ENCODE measurements around the gene PPP1R15B. TPM values are rescaled to one million over a fixed set of nuclear protein-coding genes. Genes with fewer than 3 reads are reported as not detected.
"Not testable (repeated sequence)": the region's sequence is repeated elsewhere in the genome, so short reads cannot be mapped to it uniquely, and the experiment has no call there.

Gene PPP1R15B
- total RNA-seq, 3 donors from 2014 or later, result 56.7 to 60.2 (median 60.1) TPM

- H3K4me1 ChIP-seq (ENCODE audit: low read depth), result no peaks in the 10 kb centered on the region
- intact Hi-C loops (cut with DNase I, micrococcal nuclease), result loop anchor here in 1 of 2 donors (5.0 kb wide), 1 partner anchor 73 kb away; no protein-coding TSS in a partner anchor
- no peak for DNase-seq
- peaks cover 20% of the 10 kb centered on the region for H3K36me3 ChIP-seq (ENCODE audit: low read depth)
- no peak overlapping the region for H3K4me3 ChIP-seq
- H3K9me3 ChIP-seq, result no peaks in the 10 kb centered on the region
- no peak for ATAC-seq
- no peak for TF ChIP-seq CTCF (IDR thresholded peaks at IDR 0.05)
Observed at GRCh38 chr1:204429746-204430145, 18.1 kb upstream of the PPP1R15B start.

- Histone ChIP-seq H3K36me3 (ENCODE audit: low read depth) (peaks cover 17% of the 10 kb centered on the region), H3K4me3 (no peak overlapping the region), H3K9me3 (no peaks in the 10 kb centered on the region), H3K4me1 (ENCODE audit: low read depth) (no peaks in the 10 kb centered on the region)
- intact Hi-C loops (cut with DNase I, micrococcal nuclease), result no loop called here
- no peak for ATAC-seq
- DNase-seq, result no peak
- no peak for TF ChIP-seq CTCF (IDR thresholded peaks at IDR 0.05)
Observed at GRCh38 chr1:204426971-204427701, 15.5 kb upstream of the PPP1R15B start.

- Histone ChIP-seq H3K4me1 (ENCODE audit: low read depth) (no peaks in the 10 kb centered on the region), H3K36me3 (ENCODE audit: low read depth) (peaks cover 17% of the 10 kb centered on the region), H3K9me3 (no peaks in the 10 kb centered on the region), H3K4me3 (no peak overlapping the region)
- ATAC-seq, result no peak
- no peak for TF ChIP-seq CTCF (IDR thresholded peaks at IDR 0.05)
- intact Hi-C loops (cut with DNase I, micrococcal nuclease), result no loop called here
- DNase-seq, result no peak
Observed at GRCh38 chr1:204426474-204426873, 14.9 kb upstream of the PPP1R15B start.

- intact Hi-C loops (cut with DNase I, micrococcal nuclease), result no loop called here
- TF ChIP-seq CTCF (IDR thresholded peaks at IDR 0.05), result no peak
- peak; percentile 25 for ATAC-seq
- Histone ChIP-seq H3K9me3 (no peaks in the 10 kb centered on the region), H3K4me1 (ENCODE audit: low read depth) (no peaks in the 10 kb centered on the region), H3K36me3 (ENCODE audit: low read depth) (peaks cover 17% of the 10 kb centered on the region), H3K4me3 (no peak overlapping the region)
- DNase-seq, result no peak
Observed at GRCh38 chr1:204426035-204426436, 14.4 kb upstream of the PPP1R15B start.

GRCh38 chr1:204424621-204425020, 13.0 kb upstream of the PPP1R15B start:
- DNase-seq, result no peak
- intact Hi-C loops (cut with DNase I, micrococcal nuclease), result no loop called here
- Histone ChIP-seq H3K9me3 (no peaks in the 10 kb centered on the region), H3K4me1 (ENCODE audit: low read depth) (no peaks in the 10 kb centered on the region), H3K36me3 (ENCODE audit: low read depth) (peaks cover 17% of the 10 kb centered on the region), H3K4me3 (no peak overlapping the region)
- no peak for TF ChIP-seq CTCF (IDR thresholded peaks at IDR 0.05)
- ATAC-seq, result no peak

- intact Hi-C loops (cut with DNase I, micrococcal nuclease); DNase-seq; ATAC-seq; H3K4me1 ChIP-seq (ENCODE audit: low read depth); H3K4me3 ChIP-seq; H3K9me3 ChIP-seq: not testable (repeated sequence)
- H3K36me3 ChIP-seq (ENCODE audit: low read depth), result peaks cover 12% of the 10 kb centered on the region
Observed at GRCh38 chr1:204422061-204422705, 10.6 kb upstream of the PPP1R15B start.

Data from mucosa of descending colon (tissue), 3 donors.